GM21526 (cell line): ENCODE results near the gene TMED4.
A peak's percentile ranks its signal among the peaks of the same experiment; 100 is the strongest.

Experiments
- ATAC-seq: cut with Tn5 transposase; IDR thresholded peaks from one replicate; pipeline ENCODE4 v1.9.1; 2021; ENCODE audit warnings: moderate library complexity; ENCODE audit not compliant: unreplicated experiment, low FRiP score

TMED4 gene

DNA sequence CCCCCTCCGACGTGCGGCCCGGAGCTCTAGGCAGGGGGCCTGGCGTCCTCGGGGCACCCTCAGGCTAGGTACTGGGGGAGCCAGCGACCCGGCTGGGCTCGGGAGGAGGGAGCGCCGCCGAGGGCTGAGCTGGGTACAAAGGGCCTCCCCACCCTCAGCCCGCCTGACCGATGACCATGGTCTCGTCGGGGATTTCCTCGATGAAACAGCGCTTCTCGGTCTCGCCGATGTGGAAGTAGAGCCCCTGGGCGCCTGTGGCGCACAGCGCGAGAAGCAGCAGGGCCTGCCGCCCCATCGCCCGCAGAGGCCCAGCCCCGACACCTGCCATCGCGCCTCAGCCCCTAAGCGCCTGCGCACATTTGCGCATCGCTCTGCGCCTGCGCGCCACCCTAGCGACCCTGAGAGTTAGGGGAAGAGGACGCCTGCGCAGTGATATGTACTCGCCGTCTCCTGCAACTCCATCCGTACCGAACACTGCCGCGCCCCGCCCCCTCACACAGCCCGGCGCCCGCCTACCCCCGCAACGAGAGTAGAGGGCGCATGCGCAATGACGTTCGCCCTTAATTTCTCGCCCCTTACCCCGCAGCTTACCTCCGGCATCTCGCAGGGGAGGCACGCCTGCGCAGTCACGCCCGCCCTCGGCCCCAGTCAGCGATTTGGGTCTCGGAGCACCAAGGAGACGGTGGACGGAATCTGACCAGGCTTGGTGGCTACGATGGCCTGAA is at the start of gene TMED4:
Gene TMED4 (minus strand): TSS at position 353 of the 725 bp plus-strand sequence. CDS start 25 bp downstream, at position 328.
- ATAC-seq, result peak; percentile 81

DNA sequence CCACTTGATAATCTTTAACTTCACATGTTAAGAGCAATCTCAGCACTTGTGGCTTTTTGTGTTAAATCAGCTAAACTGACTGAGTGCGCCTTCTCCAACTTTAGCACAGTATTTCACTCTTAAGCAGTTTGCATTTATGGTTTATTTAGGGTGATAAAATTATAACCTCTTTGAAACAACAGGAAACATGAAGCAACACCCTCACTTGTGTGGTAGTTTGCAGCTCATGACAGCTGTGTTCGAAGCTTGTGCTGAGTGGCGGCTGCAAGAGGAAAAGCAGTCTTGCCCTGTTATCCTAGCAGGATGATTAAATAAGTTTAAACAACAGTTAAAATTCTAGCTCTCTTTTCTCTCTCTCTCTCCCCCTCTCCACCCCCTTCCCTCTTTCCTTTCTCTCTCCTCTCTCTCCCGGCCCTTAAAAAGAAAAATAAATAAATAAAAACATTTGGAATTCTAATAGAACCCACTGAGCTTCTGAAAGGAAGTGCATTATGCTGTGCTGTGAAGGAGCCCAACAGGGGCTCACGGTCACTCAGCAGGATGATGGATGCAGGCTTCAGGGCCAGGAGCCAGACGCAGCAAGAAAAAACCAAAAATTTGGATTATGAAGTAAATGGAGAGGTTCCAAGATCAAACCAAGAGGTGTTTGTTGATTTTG is 49.6 kb upstream of the TMED4 start:
- no peak for ATAC-seq

DNA sequence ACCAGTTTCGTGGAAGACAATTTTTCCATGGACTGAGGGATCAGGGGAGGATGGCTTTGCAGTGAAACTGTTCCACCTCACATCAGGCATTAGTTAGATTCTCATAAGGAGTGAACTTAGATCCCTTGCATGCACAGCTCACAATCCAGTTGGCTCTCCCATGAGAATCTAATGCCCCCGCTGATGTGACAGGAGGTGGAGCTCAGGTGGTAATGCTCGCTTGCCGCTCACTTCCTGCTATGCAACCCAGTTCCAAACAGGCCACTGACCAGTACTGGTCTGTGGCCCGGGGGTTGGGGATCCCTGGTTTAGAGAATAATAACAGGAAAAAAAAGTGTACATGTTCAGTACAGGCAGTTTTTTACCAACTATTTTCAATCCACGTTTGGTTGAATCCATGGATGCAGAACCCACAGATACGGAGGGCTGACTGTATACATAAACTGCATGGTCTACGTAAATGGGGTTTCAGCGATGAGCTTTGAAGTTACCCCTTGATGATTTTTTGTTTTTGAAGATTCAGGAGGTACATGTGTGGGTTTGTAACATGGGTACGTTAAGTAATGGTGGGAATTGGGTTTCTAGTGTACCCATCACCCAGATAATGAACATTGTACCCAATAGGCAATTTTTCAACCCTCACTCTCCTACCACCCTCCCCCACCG is 48.9 kb upstream of the TMED4 start:
- no peak for ATAC-seq

GRCh38 chr7:44629829-44630522 is 47.9 kb upstream of the TMED4 start:
- peak; percentile 40 for ATAC-seq

DNA sequence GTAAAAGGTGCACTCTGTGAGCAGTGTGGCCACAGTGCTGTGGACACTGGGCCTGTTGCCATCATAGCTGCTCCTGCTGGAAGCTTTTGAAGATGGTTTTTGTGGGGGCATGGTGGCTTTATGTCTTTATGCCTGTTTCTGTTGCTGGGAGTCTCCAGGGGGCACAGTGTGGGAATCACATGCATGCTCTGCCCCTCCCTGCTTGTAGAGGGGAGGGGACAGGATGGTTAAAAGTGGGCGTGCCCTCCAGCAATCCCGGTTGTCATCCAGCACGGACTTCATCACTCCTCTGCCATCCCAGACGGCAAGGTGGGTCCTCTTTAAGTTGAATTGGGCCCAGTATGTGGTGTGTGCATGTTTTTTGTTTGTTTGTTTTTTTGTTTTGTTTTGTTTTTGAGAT is 44.6 kb upstream of the TMED4 start:
- no peak for ATAC-seq

- no peak for ATAC-seq
Measured at GRCh38 chr7:44625526-44626471, 43.8 kb upstream of the TMED4 start.

GRCh38 chr7:44624318-44624717 is 42.3 kb upstream of the TMED4 start:
- ATAC-seq, result no peak

- ATAC-seq, result peak; percentile 57
Measured at GRCh38 chr7:44622342-44623151, 40.5 kb upstream of the TMED4 start.

DNA sequence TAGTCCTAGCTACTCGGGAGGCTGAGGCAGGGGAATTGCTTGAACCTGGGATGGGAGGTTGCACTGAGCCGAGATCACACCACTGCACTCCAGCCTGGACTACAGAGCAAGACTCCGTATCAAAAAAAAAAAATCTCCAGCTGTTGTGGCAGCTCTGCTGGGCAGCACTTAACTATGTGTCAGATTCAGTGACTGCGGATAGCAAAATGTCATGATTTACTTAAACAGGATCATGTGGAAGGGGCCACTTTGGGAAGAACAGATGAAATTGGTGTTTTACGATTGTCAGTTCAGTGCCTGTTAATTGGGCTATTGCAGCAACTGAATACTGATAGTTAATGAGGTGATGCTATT is 39.7 kb upstream of the TMED4 start:
- ATAC-seq, result no peak

DNA sequence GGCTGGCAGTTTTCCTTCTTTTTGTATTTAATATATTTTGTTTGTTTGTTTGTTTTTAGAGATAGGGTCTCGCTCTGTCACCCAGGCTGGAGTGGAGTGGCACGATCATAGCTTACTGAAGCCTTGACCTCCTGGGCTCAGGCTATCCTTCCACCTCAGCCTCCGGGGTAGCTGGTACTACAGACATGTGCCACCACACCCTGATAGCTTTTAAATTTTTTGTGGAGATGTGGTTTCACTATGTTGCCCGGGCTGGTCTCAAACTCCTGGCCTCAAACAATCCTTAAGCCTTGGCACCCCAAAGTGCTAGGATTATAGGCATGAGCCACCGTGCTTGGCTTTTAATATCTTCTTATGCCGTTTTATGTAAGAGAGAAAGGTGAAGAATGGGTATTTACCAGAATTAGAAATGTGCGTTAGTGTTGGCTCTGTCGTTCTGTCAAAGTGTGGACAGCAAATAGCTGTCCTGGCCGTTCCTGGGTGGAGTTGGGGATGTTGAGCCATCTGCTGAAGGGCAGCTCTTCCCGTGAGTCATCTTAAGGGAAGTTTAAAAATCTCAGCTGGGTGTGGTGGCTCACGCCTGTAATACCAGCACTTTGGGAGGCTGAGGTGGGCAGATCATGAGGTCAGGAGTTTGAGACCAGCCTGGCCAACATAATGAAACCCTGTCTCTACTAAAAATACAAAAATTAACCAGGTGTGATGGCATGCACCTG is 39.2 kb upstream of the TMED4 start:
- no peak for ATAC-seq

GRCh38 chr7:44618753-44619152 is 36.7 kb upstream of the TMED4 start:
- no peak for ATAC-seq

GRCh38 chr7:44618045-44618444 is 36.0 kb upstream of the TMED4 start:
- ATAC-seq, result no peak

- no peak for ATAC-seq
Measured at GRCh38 chr7:44617225-44617890, 35.3 kb upstream of the TMED4 start.

GRCh38 chr7:44616545-44616944 is 34.5 kb upstream of the TMED4 start:
- no peak for ATAC-seq

DNA sequence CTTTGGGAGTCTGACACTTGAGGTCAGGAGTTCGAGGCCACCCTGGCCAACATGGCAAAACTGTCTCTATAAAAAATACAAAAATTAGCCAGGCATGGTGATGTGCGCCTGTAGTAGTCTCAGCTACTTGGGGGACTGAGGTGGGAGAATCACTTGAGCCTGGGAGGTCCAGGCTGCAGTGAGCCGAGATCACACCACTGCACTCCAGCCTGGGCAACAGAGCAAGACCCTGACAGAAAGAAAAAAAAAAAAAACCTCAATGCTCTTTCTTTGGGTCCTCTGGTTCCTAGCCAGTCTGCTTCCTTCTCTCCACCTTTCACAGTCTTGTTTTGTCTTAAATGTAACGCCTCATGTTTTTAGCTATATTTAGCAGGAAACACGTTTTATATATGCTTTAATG is 33.8 kb upstream of the TMED4 start:
- no peak for ATAC-seq

DNA sequence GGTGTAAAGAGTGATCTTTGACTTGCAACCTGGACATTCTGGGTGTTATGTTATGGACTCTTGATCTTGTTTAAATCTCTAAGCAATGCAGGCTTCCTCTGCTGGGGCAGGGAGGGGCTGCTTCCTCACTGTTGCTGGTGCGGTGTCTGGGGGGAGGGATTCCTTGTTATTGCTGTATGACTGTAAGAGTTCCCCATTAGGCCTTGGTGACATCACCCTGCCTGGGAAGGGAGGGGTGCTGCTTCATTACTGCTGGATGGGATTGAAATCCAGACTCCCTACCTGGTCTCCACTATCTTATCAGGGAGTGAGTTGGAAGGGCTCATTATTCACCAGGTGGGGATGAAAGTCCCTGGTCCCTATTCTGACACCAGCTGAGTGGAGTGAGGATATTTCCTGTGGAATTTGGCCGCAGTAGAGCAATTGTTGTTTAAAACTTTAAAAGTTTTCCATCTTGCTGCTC is 33.1 kb upstream of the TMED4 start:
- no peak for ATAC-seq

DNA sequence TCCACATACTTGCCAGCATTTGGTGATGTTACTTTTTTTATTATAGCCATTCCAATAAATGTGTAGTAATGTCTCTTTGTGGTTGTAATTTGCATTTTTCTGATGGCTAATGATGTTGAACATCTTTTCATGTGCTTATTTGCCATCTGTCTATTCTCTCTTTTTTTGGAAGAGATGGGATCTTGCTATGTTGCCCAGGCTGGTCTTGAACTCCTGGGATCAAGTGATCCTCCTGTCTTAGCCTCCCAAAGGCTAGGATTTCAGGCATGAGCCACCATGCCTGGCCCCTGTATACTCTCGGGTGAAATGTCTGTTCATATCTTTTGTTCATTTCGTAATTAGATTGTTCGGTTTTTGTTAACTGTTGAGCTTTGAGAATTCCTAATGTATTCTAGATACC is 27.8 kb upstream of the TMED4 start:
- no peak for ATAC-seq
